Natural killer cell treated with Interleukin-12 subunit alpha and Interleukin-12 subunit beta and Interleukin-15 and Interleukin-18, amount 100 ng/mL, for 72 hours (primary cell): ENCODE results near the gene RNF114. TPM values are rescaled to one million over a fixed set of nuclear protein-coding genes. Genes with fewer than 3 reads are reported as not detected.
"Not testable (repeated sequence)": the region's sequence is repeated elsewhere in the genome, so short reads cannot be mapped to it uniquely, and the experiment has no call there.

ENCODE experiments used
- ATAC-seq, 2 donors: fragments of 150-1000 bp; cut with Tn5 transposase in 1 of 2; sonication (Bioruptor Pico), chemical (Tn5 transposase) in 1 of 2; 2 replicates each; pipeline ENCODE4 v1.10.0; 2021
- DNase-seq: peaks from one replicate; pipeline ENCODE4 v3.0.0; 2022; ENCODE audit warnings: low spot score
- H3K27ac Mint-ChIP-seq, 2 donors: 1 replicate in 1 of 2; 2 replicates in 1 of 2; pipeline ENCODE4 v1.8.0; 2022; ENCODE audit warnings: mixed read lengths in 2 of 2, mild to moderate bottlenecking in 1 of 2, moderate library complexity in 1 of 2
- H3K27me3 Mint-ChIP-seq, 2 donors: 1 replicate in 1 of 2; 2 replicates in 1 of 2; pipeline ENCODE4 v1.8.0; 2022; ENCODE audit warnings: mixed read lengths in 2 of 2
- H3K36me3 Mint-ChIP-seq: one replicate; pipeline ENCODE4 v1.8.0; 2022; ENCODE audit warnings: mixed read lengths
- H3K4me1 Mint-ChIP-seq, 2 donors: 1 replicate in 1 of 2; 2 replicates in 1 of 2; pipeline ENCODE4 v1.8.0; 2022; ENCODE audit warnings: low read depth in 2 of 2, mixed read lengths in 2 of 2, mild to moderate bottlenecking in 1 of 2
- H3K4me3 Mint-ChIP-seq: one replicate; pipeline ENCODE4 v1.8.0; 2022; ENCODE audit warnings: mixed read lengths
- H3K9me3 Mint-ChIP-seq: 2 replicates; pipeline ENCODE4 v1.8.0; 2022; ENCODE audit warnings: mixed read lengths
- total RNA-seq, 2 donors: library from RNA; stranded (reverse); gene quantifications; one replicate each; pipeline ENCODE4 v1.2.3, GENCODE V29; 2022

RNF114 gene
- total RNA-seq, 2 donors from 2014 or later: 69.9 to 79.3 TPM

- Mint-ChIP-seq H3K36me3 (no peaks in the 10 kb centered on the region), H3K4me1 (peaks cover 0 to 4% of the 10 kb centered on the region in 2 donors), H3K27ac (no peak overlapping the region), H3K9me3 (no peaks in the 10 kb centered on the region), H3K4me3 (no peak overlapping the region), H3K27me3 (peaks cover 3 to 7% of the 10 kb centered on the region in 2 donors)
- ATAC-seq (no peak), DNase-seq (no peak)
These were observed 40.3 kb downstream of the RNF114 start for GRCh38 chr20:49976542-49976941.

- not testable (repeated sequence) for H3K27ac Mint-ChIP-seq, H3K9me3 Mint-ChIP-seq
These were observed 41.5 kb downstream of the RNF114 start for GRCh38 chr20:49977740-49978139.

GRCh38 chr20:49978685-49979029 lies 42.5 kb downstream of the RNF114 start:
- Mint-ChIP-seq H3K4me3 (no peak overlapping the region), H3K36me3 (no peaks in the 10 kb centered on the region), H3K27ac (no peak overlapping the region), H3K27me3 (peaks cover 3 to 7% of the 10 kb centered on the region in 2 donors), H3K4me1 (peaks cover 6 to 17% of the 10 kb centered on the region in 2 donors), H3K9me3 (no peaks in the 10 kb centered on the region)
- ATAC-seq (no peak), DNase-seq (no peak)

More at GRCh38 chr20:49977740-49978139, 41.5 kb downstream of the RNF114 start:
- H3K4me3 Mint-ChIP-seq, DNase-seq, H3K4me1 Mint-ChIP-seq, H3K36me3 Mint-ChIP-seq, H3K27me3 Mint-ChIP-seq, ATAC-seq: not testable (repeated sequence)

- Mint-ChIP-seq H3K4me1 (peaks cover 6 to 17% of the 10 kb centered on the region in 2 donors), H3K27me3 (peaks cover 4 to 7% of the 10 kb centered on the region in 2 donors), H3K4me3 (no peak overlapping the region), H3K9me3 (no peaks in the 10 kb centered on the region), H3K36me3 (no peaks in the 10 kb centered on the region), H3K27ac (no peak overlapping the region)
- DNase-seq (no peak), ATAC-seq (peak; percentile 67)
These were observed 43.0 kb downstream of the RNF114 start for GRCh38 chr20:49979030-49979832.

GRCh38 chr20:49980140-49981008 lies 44.2 kb downstream of the RNF114 start:
- Mint-ChIP-seq H3K36me3 (no peaks in the 10 kb centered on the region), H3K4me1 (peaks cover 6 to 17% of the 10 kb centered on the region in 2 donors), H3K27ac (peak overlapping the region in 1 of 2 donors; percentile 29), H3K4me3 (no peak overlapping the region), H3K9me3 (no peaks in the 10 kb centered on the region), H3K27me3 (peaks cover 4 to 7% of the 10 kb centered on the region in 2 donors)
- no peak for ATAC-seq
- no peak for DNase-seq

GRCh38 chr20:49981218-49982071 lies 45.2 kb downstream of the RNF114 start:
- no peak for DNase-seq
- peaks cover 4 to 7% of the 10 kb centered on the region in 2 donors for H3K27me3 Mint-ChIP-seq
- H3K4me3 Mint-ChIP-seq: peak overlapping the region; percentile 45

GRCh38 chr20:49982072-49982345 lies 45.8 kb downstream of the RNF114 start:
- DNase-seq: no peak
- peaks cover 1 to 4% of the 10 kb centered on the region in 2 donors for H3K27me3 Mint-ChIP-seq
- H3K9me3 Mint-ChIP-seq: no peaks in the 10 kb centered on the region
- H3K4me3 Mint-ChIP-seq: peak overlapping the region; percentile 45
- no peaks in the 10 kb centered on the region for H3K36me3 Mint-ChIP-seq
- H3K4me1 Mint-ChIP-seq: peaks cover 6 to 17% of the 10 kb centered on the region in 2 donors
- no peak for ATAC-seq
- no peak overlapping the region for H3K27ac Mint-ChIP-seq

More at GRCh38 chr20:49981218-49982071, 45.2 kb downstream of the RNF114 start:
- ATAC-seq: no peak
- H3K9me3 Mint-ChIP-seq: no peaks in the 10 kb centered on the region
- no peaks in the 10 kb centered on the region for H3K36me3 Mint-ChIP-seq
- H3K4me1 Mint-ChIP-seq: peaks cover 6 to 17% of the 10 kb centered on the region in 2 donors
- H3K27ac Mint-ChIP-seq: no peak overlapping the region

GRCh38 chr20:49982346-49983122 lies 46.3 kb downstream of the RNF114 start, which contains the start of gene SNAI1:
Gene SNAI1 (plus strand): TSS chr20:49982980. CDS start chr20:49983060, 80 bp downstream.
- no peaks in the 10 kb centered on the region for H3K36me3 Mint-ChIP-seq
- DNase-seq (peak; percentile 87), ATAC-seq (peak; percentile 91 to 93)
- H3K27ac Mint-ChIP-seq: no peak within 1 kb of the TSS
- H3K4me3 Mint-ChIP-seq: peak within 1 kb of the TSS; percentile 45
- H3K4me1 Mint-ChIP-seq: peaks cover 6 to 17% of the 10 kb centered on the region in 2 donors
- H3K27me3 Mint-ChIP-seq: peaks cover 0 to 4% of the 10 kb centered on the region in 2 donors
- no peaks in the 10 kb centered on the region for H3K9me3 Mint-ChIP-seq

- H3K27ac Mint-ChIP-seq: no peak overlapping the region
- peaks cover 0 to 4% of the 10 kb centered on the region in 2 donors for H3K27me3 Mint-ChIP-seq
- no peaks in the 10 kb centered on the region for H3K36me3 Mint-ChIP-seq
- ATAC-seq: peak in 1 of 2 donors; percentile 19
- H3K4me1 Mint-ChIP-seq: peaks cover 6 to 17% of the 10 kb centered on the region in 2 donors
- H3K9me3 Mint-ChIP-seq: no peaks in the 10 kb centered on the region
- no peak for DNase-seq
- H3K4me3 Mint-ChIP-seq: peak overlapping the region; percentile 42
These were observed 47.1 kb downstream of the RNF114 start for GRCh38 chr20:49983123-49983847.

GRCh38 chr20:49983848-49984408 lies 47.7 kb downstream of the RNF114 start:
- H3K9me3 Mint-ChIP-seq: no peaks in the 10 kb centered on the region
- peaks cover 0 to 4% of the 10 kb centered on the region in 2 donors for H3K27me3 Mint-ChIP-seq
- no peaks in the 10 kb centered on the region for H3K36me3 Mint-ChIP-seq
- no peak overlapping the region for H3K27ac Mint-ChIP-seq
- DNase-seq (no peak), ATAC-seq (no peak)
- peak overlapping the region; percentile 42 for H3K4me3 Mint-ChIP-seq
- H3K4me1 Mint-ChIP-seq: peaks cover 6 to 13% of the 10 kb centered on the region in 2 donors

GRCh38 chr20:49984426-49985153 lies 48.4 kb downstream of the RNF114 start:
- peaks cover 6 to 13% of the 10 kb centered on the region in 2 donors for H3K4me1 Mint-ChIP-seq
- no peak for DNase-seq
- ATAC-seq: no peak
- H3K27ac Mint-ChIP-seq: no peak overlapping the region
- H3K4me3 Mint-ChIP-seq: no peak overlapping the region
- peaks cover 0 to 4% of the 10 kb centered on the region in 2 donors for H3K27me3 Mint-ChIP-seq
- no peaks in the 10 kb centered on the region for H3K36me3 Mint-ChIP-seq
- H3K9me3 Mint-ChIP-seq: no peaks in the 10 kb centered on the region
